A549 (cell line): Measurements from ENCODE around the gene COX14. TPM values are rescaled to one million over a fixed set of nuclear protein-coding genes. Genes with fewer than 3 reads are reported as not detected.
"Not testable (repeated sequence)": the region's sequence is repeated elsewhere in the genome, so short reads cannot be mapped to it uniquely, and the experiment has no call there.

Experiments
- ATAC-seq, 2 experiments: fragments of 200-7000 bp in 1 of 2; fragments of >200 bp in 1 of 2; cut with Nextera tagmentation in 1 of 2; cut with Tn5 transposase in 1 of 2; 3 replicates each; pipeline versions ENCODE4 v1.8.0 to v1.9.1; 2018 to 2020; ENCODE audit warnings: mild to moderate bottlenecking in 1 of 2, moderate library complexity in 1 of 2
- CTCF ChIA-PET: fragments of 300-600 bp; sonication (Branson Sonifier 250); formaldehyde crosslinking; extraction: SDS; loops from one replicate; lab custom pipeline; 2021; ENCODE audit warnings: antibody characterized with exemption, inconsistent platforms; lab: Yijun Ruan, JAX
- POLR2A ChIA-PET: fragments of 350-600 bp; formaldehyde crosslinking; extraction: SDS; loops from one replicate; lab custom pipeline; 2021; ENCODE audit warnings: antibody characterized with exemption, inconsistent platforms; lab: Yijun Ruan, JAX
- DNase-seq, 2 experiments: peaks; one replicate each; pipeline versions ENCODE4 v3.0.0 to v3.0.0-alpha.2; 2011 to 2016; ENCODE audit warnings: low read depth in 1 of 2, low spot score in 1 of 2
- FAIRE-seq: peaks from 2 replicates; lab custom pipeline; 2011; peaks lifted over from hg19 to GRCh38; lab: Jason Lieb, UNC
- H3K27ac ChIP-seq, 2 experiments: fragments of >200 bp; sonication (Bioruptor Twin); formaldehyde crosslinking; 3 replicates each; pipeline ENCODE4 v1.5.1; 2016 to 2017
- H3K4me1 ChIP-seq: fragments of >200 bp; sonication (Bioruptor Twin); formaldehyde crosslinking; 3 replicates; pipeline ENCODE4 v1.6.1; 2016
- H3K4me2 ChIP-seq: fragments of >200 bp; sonication (Bioruptor Twin); formaldehyde crosslinking; 3 replicates; pipeline ENCODE4 v1.6.1; 2016
- H3K4me3 ChIP-seq: fragments of >200 bp; sonication (Bioruptor Twin); formaldehyde crosslinking; 3 replicates; pipeline ENCODE4 v1.5.1; 2016
- H3K9me3 ChIP-seq: fragments of >200 bp; sonication (Bioruptor Twin); formaldehyde crosslinking; 3 replicates; pipeline ENCODE4 v1.6.1; 2016
- BHLHE40 ChIP-seq: IDR thresholded peaks from 2 replicates; pipeline ENCODE4 v1.6.1; 2012; ENCODE audit warnings: low read depth, low read length, inconsistent platforms
- CBX8 ChIP-seq: fragments of 200-600 bp; sonication (generic); IDR thresholded peaks from 2 replicates; pipeline ENCODE4 v1.6.1; 2016
- CEBPB ChIP-seq, 2 experiments: fragments of >200 bp in 1 of 2; sonication (Bioruptor Twin) in 1 of 2; formaldehyde crosslinking in 1 of 2; IDR thresholded peaks; 2 replicates each; pipeline ENCODE4 v1.6.1; 2012 to 2016
- ESRRA ChIP-seq: fragments of 150-350 bp; IDR thresholded peaks from 2 replicates; pipeline ENCODE4 v1.6.1; 2014; ENCODE audit warnings: mild to moderate bottlenecking, low read length, borderline replicate concordance
- FOXS1 ChIP-seq: fragments of 250-450 bp; sonication (Bioruptor Pico); IDR thresholded peaks from 2 replicates; pipeline ENCODE4 v1.5.0; 2020; ENCODE audit warnings: mild to moderate bottlenecking, moderate library complexity
- HDAC2 ChIP-seq: fragments of 200-600 bp; sonication (generic); IDR thresholded peaks from 2 replicates; pipeline ENCODE4 v1.6.1; 2016
- HEYL ChIP-seq: fragments of 250-450 bp; sonication (Bioruptor Pico); IDR thresholded peaks from 2 replicates; pipeline ENCODE4 v1.8.0; 2021; ENCODE audit warnings: mild to moderate bottlenecking, moderate library complexity
- HOXA7 ChIP-seq: fragments of 250-450 bp; sonication (Bioruptor Pico); IDR thresholded peaks from 2 replicates; pipeline ENCODE4 v1.5.0; 2020; ENCODE audit warnings: mild to moderate bottlenecking, moderate library complexity
- HOXB5 ChIP-seq: fragments of 250-450 bp; sonication (Bioruptor Pico); IDR thresholded peaks from 2 replicates; pipeline ENCODE4 v1.5.0; 2020; ENCODE audit warnings: mild to moderate bottlenecking, moderate library complexity
- JUNB ChIP-seq: fragments of >200 bp; sonication (Bioruptor Twin); formaldehyde crosslinking; IDR thresholded peaks from 2 replicates; pipeline ENCODE4 v1.6.1; 2016
- KDM5A ChIP-seq: fragments of 200-600 bp; sonication (generic); IDR thresholded peaks from 2 replicates; pipeline ENCODE4 v1.6.1; 2016; ENCODE audit warnings: antibody characterized with exemption, mild to moderate bottlenecking
- MAFK ChIP-seq: fragments of 450-650 bp; IDR thresholded peaks from 2 replicates; pipeline ENCODE4 v1.6.1; 2014; ENCODE audit not compliant: partially characterized antibody
- NPAS2 ChIP-seq: fragments of 250-450 bp; sonication (Bioruptor Pico); IDR thresholded peaks from 2 replicates; pipeline ENCODE4 v1.8.0; 2022; ENCODE audit warnings: mild to moderate bottlenecking, moderate library complexity, borderline replicate concordance
- PHF8 ChIP-seq: fragments of 200-600 bp; sonication (generic); IDR thresholded peaks from 2 replicates; pipeline ENCODE4 v1.6.1; 2016; ENCODE audit warnings: low read depth, mild to moderate bottlenecking, antibody characterized with exemption, moderate library complexity, borderline replicate concordance
- POLR2A ChIP-seq: IDR thresholded peaks from 2 replicates; pipeline ENCODE4 v1.6.1; 2012; ENCODE audit warnings: mild to moderate bottlenecking, low read length
- RARB ChIP-seq: fragments of 250-450 bp; sonication (Bioruptor Pico); IDR thresholded peaks from 2 replicates; pipeline ENCODE4 v1.8.0; 2021; ENCODE audit warnings: mild to moderate bottlenecking, moderate library complexity
- RFX5 ChIP-seq: fragments of 450-650 bp; IDR thresholded peaks from 2 replicates; pipeline ENCODE4 v1.7.1; 2014; ENCODE audit warnings: antibody characterized with exemption, mild to moderate bottlenecking, moderate library complexity
- ZSCAN20 ChIP-seq: fragments of 250-450 bp; sonication (Bioruptor Pico); IDR thresholded peaks from 2 replicates; pipeline ENCODE4 v1.8.0; 2022; ENCODE audit warnings: mild to moderate bottlenecking, moderate library complexity
- WGBS: methylation state at CpG from one replicate; pipeline ENCODE4 v1.1.6; 2017; ENCODE audit errors: missing lambda C conversion rate; 5-methylcytosine and 5-hydroxymethylcytosine counted together
- polyA plus RNA-seq, 4 experiments: library from polyadenylated mRNA; depleted of rRNA in 3 of 4; stranded (reverse); fragments of >200 nt; fragmentation: RNase III in 1 of 4; extraction: RNeasy Plus Mini Kit Qiagen cat#74134 plus additional on column Dnase treatment in 1 of 4; gene quantifications; 2 replicates in 3 of 4; 3 replicates in 1 of 4; pipeline ENCODE4 v1.2.3, GENCODE V29; 2011 to 2017
- TF ChIP-seq, protein P1 (sequence below): fragments of >200 bp; sonication (Bioruptor Twin); formaldehyde crosslinking; IDR thresholded peaks from 3 replicates; pipeline ENCODE4 v1.6.1; 2016
- TF ChIP-seq, protein P2 (sequence below): IDR thresholded peaks from 2 replicates; pipeline ENCODE4 v1.6.1; 2012

The COX14 gene
- polyA plus RNA-seq, 2 of the 4 experiments (the other 2 are of a cell fraction), result 93.3 to 134 TPM

DNA sequence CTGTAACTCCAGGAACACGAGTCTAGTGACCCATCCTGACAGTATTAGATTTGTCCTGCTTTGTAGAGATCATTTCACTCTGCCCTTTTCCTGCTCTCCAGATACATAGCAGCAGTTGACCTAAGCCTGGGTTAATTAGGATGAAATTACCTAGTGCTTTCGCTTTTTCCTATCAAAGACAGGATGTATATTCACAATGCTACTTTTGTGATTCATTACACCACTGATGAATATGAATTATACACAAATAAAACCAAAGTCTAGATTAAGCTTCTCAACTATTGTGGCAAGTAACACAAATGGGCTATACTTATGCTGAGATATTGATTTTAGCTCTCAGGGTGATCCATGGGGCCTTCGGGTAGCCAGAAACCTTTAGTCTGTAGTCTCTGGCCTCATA lies 37.3 kb downstream of the COX14 start:
- CTCF ChIA-PET, result interaction anchor here (0.8 to 2.0 kb wide), 8 partner anchors 17 to 182 kb away, joined by 3 to 7 read pairs (median 3); partner anchors contain the start of gene COX14
- no peak for DNase-seq
- Histone ChIP-seq H3K4me3 (no peak overlapping the region), H3K4me2 (no peak overlapping the region), H3K27ac (no peak overlapping the region), H3K4me1 (no peaks in the 10 kb centered on the region), H3K9me3 (no peaks in the 10 kb centered on the region)
- no peak for TF ChIP-seq HEYL (CRISPR knock-in tag)
- TF ChIP-seq KDM5A, result no peak
- TF ChIP-seq, protein P1, sequence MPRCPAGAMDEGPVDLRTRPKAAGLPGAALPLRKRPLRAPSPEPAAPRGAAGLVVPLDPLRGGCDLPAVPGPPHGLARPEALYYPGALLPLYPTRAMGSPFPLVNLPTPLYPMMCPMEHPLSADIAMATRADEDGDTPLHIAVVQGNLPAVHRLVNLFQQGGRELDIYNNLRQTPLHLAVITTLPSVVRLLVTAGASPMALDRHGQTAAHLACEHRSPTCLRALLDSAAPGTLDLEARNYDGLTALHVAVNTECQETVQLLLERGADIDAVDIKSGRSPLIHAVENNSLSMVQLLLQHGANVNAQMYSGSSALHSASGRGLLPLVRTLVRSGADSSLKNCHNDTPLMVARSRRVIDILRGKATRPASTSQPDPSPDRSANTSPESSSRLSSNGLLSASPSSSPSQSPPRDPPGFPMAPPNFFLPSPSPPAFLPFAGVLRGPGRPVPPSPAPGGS, result no peak
- no peak for TF ChIP-seq FOXS1
- no peak for TF ChIP-seq RARB
- TF ChIP-seq PHF8, result no peak
- TF ChIP-seq ZSCAN20 (CRISPR knock-in tag), result no peak
- TF ChIP-seq HOXA7 (CRISPR knock-in tag), result no peak
- 83% methylated on average over 3 of the region's 3 CpGs for WGBS
- POLR2A ChIA-PET, result no interaction called here
- FAIRE-seq, result no peak
- ATAC-seq, result no peak

- ATAC-seq, result peak in 1 of 2 experiments; percentile 26; a peak in 2 of 6 replicates
- no peak for TF ChIP-seq BHLHE40
- TF ChIP-seq RFX5, result no peak
- no peak for TF ChIP-seq JUNB
- TF ChIP-seq HOXA7 (CRISPR knock-in tag), result no peak
- no peak for TF ChIP-seq NPAS2
- no peak for TF ChIP-seq CEBPB (IDR thresholded peaks at IDR 0.05)
- TF ChIP-seq POLR2A, result no peak
- TF ChIP-seq ESRRA, result no peak
- no peak for TF ChIP-seq HOXB5 (CRISPR knock-in tag)
- TF ChIP-seq CBX8, result no peak
- TF ChIP-seq, protein P2, sequence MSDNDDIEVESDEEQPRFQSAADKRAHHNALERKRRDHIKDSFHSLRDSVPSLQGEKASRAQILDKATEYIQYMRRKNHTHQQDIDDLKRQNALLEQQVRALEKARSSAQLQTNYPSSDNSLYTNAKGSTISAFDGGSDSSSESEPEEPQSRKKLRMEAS, result no peak
- Histone ChIP-seq H3K27ac (no peak overlapping the region), H3K4me3 (no peak overlapping the region), H3K4me2 (no peak overlapping the region), H3K9me3 (no peaks in the 10 kb centered on the region), H3K4me1 (no peaks in the 10 kb centered on the region)
- no peak for DNase-seq
- ChIA-PET CTCF (interaction anchor here (2.0 kb wide), 1 partner anchor 184 kb away, joined by 4 read pairs; no protein-coding TSS in a partner anchor), POLR2A (no interaction called here)
- WGBS, result 80% methylated on average over 1 of the region's 1 CpG
- FAIRE-seq, result no peak
Observed at GRCh38 chr12:50151047-50151687, 39.1 kb downstream of the COX14 start.

GRCh38 chr12:50154947-50155346 lies 42.9 kb downstream of the COX14 start:
- H3K4me2 ChIP-seq, H3K9me3 ChIP-seq, DNase-seq, POLR2A ChIA-PET, H3K4me1 ChIP-seq, ATAC-seq, H3K4me3 ChIP-seq, H3K27ac ChIP-seq, FAIRE-seq: not testable (repeated sequence)
- CTCF ChIA-PET, result interaction anchor here (0.6 to 4.7 kb wide), 8 partner anchors 9 to 245 kb away, joined by 3 to 22 read pairs (median 5); partner anchors contain the start of gene COX14
- over 99% methylated on average over 5 of the region's 5 CpGs for WGBS
- peak; percentile 79 for TF ChIP-seq MAFK

DNA sequence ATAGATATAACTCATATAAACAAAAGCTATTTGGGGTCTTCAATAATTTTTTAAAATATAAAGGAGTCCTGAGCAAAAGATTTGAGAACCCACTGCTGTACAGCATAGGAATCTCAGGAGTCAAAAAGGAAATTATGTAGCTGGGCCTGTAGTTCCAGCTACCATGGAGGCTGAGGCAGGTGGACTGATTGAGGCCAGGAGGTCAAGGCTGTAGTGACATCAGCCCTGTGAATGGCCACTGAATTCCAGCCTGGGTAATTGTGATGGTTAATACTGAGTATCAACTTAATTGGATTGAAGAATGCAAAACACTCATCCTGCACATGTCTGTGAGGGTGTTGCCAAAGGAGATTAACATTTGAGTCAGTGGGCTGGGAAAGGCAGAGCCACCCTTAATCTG lies 44.6 kb downstream of the COX14 start:
- no peak for DNase-seq
- FAIRE-seq, result no peak
- POLR2A ChIA-PET, result interaction anchor here (0.6 to 1.3 kb wide), 2 partner anchors 15 to 44 kb away, joined by 3 to 8 read pairs; partner anchors contain the start of gene COX14
- no peaks in the 10 kb centered on the region for H3K9me3 ChIP-seq
- TF ChIP-seq HDAC2, result no peak
- H3K4me2 ChIP-seq, result no peak overlapping the region
- CTCF ChIA-PET, result interaction anchor here (0.6 to 4.7 kb wide), 9 partner anchors 10 to 176 kb away, joined by 3 to 22 read pairs (median 5); partner anchors contain the start of genes CERS5 and COX14
- ATAC-seq, result no peak
- no peak overlapping the region for H3K4me3 ChIP-seq
- H3K4me1 ChIP-seq, result no peaks in the 10 kb centered on the region
- no peak overlapping the region for H3K27ac ChIP-seq
